Osteoblast (primary cell): ENCODE data around the gene PTPN18. TPM values are rescaled to one million over a fixed set of nuclear protein-coding genes. Genes with fewer than 3 reads are reported as not detected.

Source experiments
- DNase-seq: peaks from one replicate; pipeline ENCODE4 v3.0.0; 2011; ENCODE audit warnings: low spot score, mixed read lengths; ENCODE audit not compliant: insufficient read length; ENCODE audit errors: missing footprints
- H2AFZ ChIP-seq: 2 replicates; pipeline ENCODE4 v1.6.0; 2011; ENCODE audit warnings: mild to moderate bottlenecking, low read length
- H3K27ac ChIP-seq: 2 replicates; pipeline ENCODE4 v1.5.1; 2011; ENCODE audit warnings: mild to moderate bottlenecking, low read depth, low read length, moderate library complexity
- H3K27me3 ChIP-seq: 2 replicates; pipeline ENCODE4 v1.6.0; 2012; ENCODE audit warnings: mild to moderate bottlenecking, control low read depth, inconsistent platforms, low read length, moderate library complexity; ENCODE audit not compliant: insufficient read depth
- H3K36me3 ChIP-seq: 2 replicates; pipeline ENCODE4 v1.5.1; 2011; ENCODE audit warnings: mild to moderate bottlenecking, low read length, control low read depth, moderate library complexity; ENCODE audit not compliant: insufficient read depth
- H3K4me1 ChIP-seq: 2 replicates; pipeline ENCODE4 v1.5.1; 2011; ENCODE audit warnings: mild to moderate bottlenecking, low read length, control low read depth, moderate library complexity; ENCODE audit not compliant: insufficient read depth
- H3K4me2 ChIP-seq: 2 replicates; pipeline ENCODE4 v1.6.0; 2011; ENCODE audit warnings: mild to moderate bottlenecking, low read length; ENCODE audit not compliant: insufficient read depth
- H3K4me3 ChIP-seq: fragments of 200-600 bp; sonication (generic); 3 replicates; pipeline ENCODE4 v1.5.1; 2012; ENCODE audit warnings: mild to moderate bottlenecking, low read length, inconsistent platforms; ENCODE audit not compliant: insufficient read depth
- H3K79me2 ChIP-seq: 2 replicates; pipeline ENCODE4 v1.6.0; 2012; ENCODE audit warnings: mild to moderate bottlenecking, low read length, control low read depth, inconsistent platforms; ENCODE audit not compliant: insufficient read depth
- H3K9me3 ChIP-seq: 2 replicates; pipeline ENCODE4 v1.5.1; 2011; ENCODE audit warnings: low read depth, low read length, control low read depth
- H4K20me1 ChIP-seq: 2 replicates; pipeline ENCODE4 v1.6.0; 2012; ENCODE audit warnings: mild to moderate bottlenecking, low read length, control low read depth; ENCODE audit not compliant: insufficient read depth
- total RNA-seq: library from RNA; depleted of rRNA; stranded (reverse); fragments of >200 nt; gene quantifications from 2 replicates; pipeline ENCODE4 v1.2.3, GENCODE V29; 2012
- TF ChIP-seq, protein P1 (sequence below): IDR thresholded peaks from 2 replicates; pipeline ENCODE4 v1.5.1; 2011; ENCODE audit warnings: mild to moderate bottlenecking, low read depth, low read length, moderate library complexity; ENCODE audit errors: extremely low read depth

Gene PTPN18
- total RNA-seq, 1 donor = 29.0 TPM

DNA sequence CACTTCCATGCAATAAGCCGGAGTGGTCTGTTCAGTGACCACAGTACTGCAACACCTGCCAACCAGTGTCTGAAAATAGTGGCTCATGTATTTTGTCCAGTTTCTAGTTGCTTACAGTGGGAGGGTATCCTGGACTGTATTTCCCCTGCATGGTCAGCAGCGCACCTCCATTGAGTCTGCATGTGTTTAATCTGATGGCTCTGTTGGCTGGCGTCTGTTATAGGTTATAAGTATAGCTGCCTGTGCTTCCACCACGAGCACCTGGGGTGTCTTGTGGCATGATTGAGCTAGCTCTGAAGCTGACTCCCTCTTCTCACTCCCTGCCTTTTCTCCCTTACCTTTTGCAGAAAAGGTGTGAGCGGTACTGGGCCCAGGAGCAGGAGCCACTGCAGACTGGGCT lies 12.9 kb downstream of the PTPN18 start:
- TF ChIP-seq, protein P1, sequence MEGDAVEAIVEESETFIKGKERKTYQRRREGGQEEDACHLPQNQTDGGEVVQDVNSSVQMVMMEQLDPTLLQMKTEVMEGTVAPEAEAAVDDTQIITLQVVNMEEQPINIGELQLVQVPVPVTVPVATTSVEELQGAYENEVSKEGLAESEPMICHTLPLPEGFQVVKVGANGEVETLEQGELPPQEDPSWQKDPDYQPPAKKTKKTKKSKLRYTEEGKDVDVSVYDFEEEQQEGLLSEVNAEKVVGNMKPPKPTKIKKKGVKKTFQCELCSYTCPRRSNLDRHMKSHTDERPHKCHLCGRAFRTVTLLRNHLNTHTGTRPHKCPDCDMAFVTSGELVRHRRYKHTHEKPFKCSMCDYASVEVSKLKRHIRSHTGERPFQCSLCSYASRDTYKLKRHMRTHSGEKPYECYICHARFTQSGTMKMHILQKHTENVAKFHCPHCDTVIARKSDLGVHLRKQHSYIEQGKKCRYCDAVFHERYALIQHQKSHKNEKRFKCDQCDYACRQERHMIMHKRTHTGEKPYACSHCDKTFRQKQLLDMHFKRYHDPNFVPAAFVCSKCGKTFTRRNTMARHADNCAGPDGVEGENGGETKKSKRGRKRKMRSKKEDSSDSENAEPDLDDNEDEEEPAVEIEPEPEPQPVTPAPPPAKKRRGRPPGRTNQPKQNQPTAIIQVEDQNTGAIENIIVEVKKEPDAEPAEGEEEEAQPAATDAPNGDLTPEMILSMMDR = no peak
- Histone ChIP-seq H3K4me3 (no peak overlapping the region), H3K27me3 (no peaks in the 10 kb centered on the region), H3K9me3 (no peaks in the 10 kb centered on the region), H3K36me3 (no peaks in the 10 kb centered on the region), H2AFZ (no peak overlapping the region), H3K27ac (no peak overlapping the region), H3K4me1 (peaks cover 11% of the 10 kb centered on the region), H3K79me2 (peaks cover 20% of the 10 kb centered on the region), H3K4me2 (no peak overlapping the region), H4K20me1 (no peaks in the 10 kb centered on the region)
- DNase-seq = no peak

- TF ChIP-seq, protein P1 = no peak
- Histone ChIP-seq H3K4me2 (no peak overlapping the region), H4K20me1 (peaks cover 1% of the 10 kb centered on the region), H3K4me3 (no peak overlapping the region), H2AFZ (no peak overlapping the region), H3K79me2 (peaks cover 25% of the 10 kb centered on the region), H3K27ac (no peak overlapping the region), H3K9me3 (no peaks in the 10 kb centered on the region), H3K4me1 (peaks cover 14% of the 10 kb centered on the region), H3K27me3 (no peaks in the 10 kb centered on the region), H3K36me3 (no peaks in the 10 kb centered on the region)
- DNase-seq = no peak
These were observed 13.6 kb downstream of the PTPN18 start for GRCh38 chr2:130369311-130369964.

DNA sequence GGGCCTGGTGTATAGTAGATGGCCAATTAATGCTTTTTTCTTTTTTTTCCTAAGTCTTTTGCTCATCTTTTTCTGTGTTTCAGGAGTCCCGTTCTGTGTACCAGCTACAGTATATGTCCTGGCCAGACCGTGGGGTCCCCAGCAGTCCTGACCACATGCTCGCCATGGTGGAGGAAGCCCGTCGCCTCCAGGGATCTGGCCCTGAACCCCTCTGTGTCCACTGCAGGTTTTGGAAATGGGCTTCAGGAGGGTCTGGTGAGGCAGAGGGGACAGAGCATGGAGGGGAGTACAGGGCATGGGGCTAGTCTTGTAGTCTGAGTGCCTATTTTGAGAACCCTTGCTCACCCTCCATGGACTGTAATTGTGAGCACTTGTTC lies 14.1 kb downstream of the PTPN18 start:
- H3K4me1 ChIP-seq = peaks cover 19% of the 10 kb centered on the region
- no peak overlapping the region for H3K4me3 ChIP-seq
- H3K27ac ChIP-seq = no peak overlapping the region
- H3K9me3 ChIP-seq = no peaks in the 10 kb centered on the region
- DNase-seq = no peak
- TF ChIP-seq, protein P1 = no peak
- H3K79me2 ChIP-seq = peaks cover 31% of the 10 kb centered on the region
- H3K27me3 ChIP-seq = no peaks in the 10 kb centered on the region
- H3K36me3 ChIP-seq = no peaks in the 10 kb centered on the region
- H4K20me1 ChIP-seq = peaks cover 6% of the 10 kb centered on the region
- H2AFZ ChIP-seq = no peak overlapping the region
- no peak overlapping the region for H3K4me2 ChIP-seq

GRCh38 chr2:130370490-130370889 lies 14.6 kb downstream of the PTPN18 start:
- H4K20me1 ChIP-seq = peaks cover 8% of the 10 kb centered on the region
- TF ChIP-seq, protein P1 = no peak
- no peaks in the 10 kb centered on the region for H3K27me3 ChIP-seq
- H3K4me1 ChIP-seq = peaks cover 23% of the 10 kb centered on the region
- H2AFZ ChIP-seq = no peak overlapping the region
- DNase-seq = no peak
- H3K36me3 ChIP-seq = peaks cover 4% of the 10 kb centered on the region
- no peaks in the 10 kb centered on the region for H3K9me3 ChIP-seq
- H3K4me3 ChIP-seq = no peak overlapping the region
- no peak overlapping the region for H3K4me2 ChIP-seq
- H3K79me2 ChIP-seq = peaks cover 35% of the 10 kb centered on the region
- no peak overlapping the region for H3K27ac ChIP-seq
